ENCODE measurements around the gene CEACAM3. TPM values are rescaled to one million over a fixed set of nuclear protein-coding genes. Genes with fewer than 3 reads are reported as not detected.
"Not testable (repeated sequence)": the region's sequence is repeated elsewhere in the genome, so short reads cannot be mapped to it uniquely, and the experiment has no call there.

Gene CEACAM3
- total RNA-seq, 1 donor from 2014 or later: 1.2 TPM

DNA sequence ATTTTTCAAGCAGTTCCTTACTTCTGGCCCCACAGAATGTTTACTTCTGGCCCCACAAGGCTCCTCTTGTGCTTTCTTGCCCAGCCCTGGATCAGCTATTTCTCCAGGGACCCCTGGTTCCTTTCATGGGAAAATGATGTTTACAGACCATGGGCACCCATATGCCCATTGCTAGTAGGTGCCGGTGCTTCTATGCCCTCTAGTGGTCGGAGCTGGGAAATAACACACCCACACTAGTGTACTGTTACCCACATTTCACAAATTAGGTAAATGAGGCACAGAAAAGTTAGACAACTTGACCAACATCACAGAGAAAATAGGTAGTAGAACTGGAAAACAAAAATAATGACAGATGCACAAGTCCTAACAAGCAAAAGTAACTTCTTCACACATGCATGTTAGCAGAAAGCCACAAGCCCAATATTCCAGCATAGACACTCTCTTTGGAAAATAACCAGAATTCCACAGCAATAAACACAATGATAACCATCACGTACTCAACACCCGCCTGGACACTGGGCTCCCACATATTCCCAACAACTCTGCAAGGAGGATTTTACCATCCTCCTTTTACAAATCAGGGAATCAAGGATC lies 42.4 kb upstream of the CEACAM3 start:
- intact Hi-C loops (cut with DNase I): no loop called here
- TF ChIP-seq, protein P1, sequence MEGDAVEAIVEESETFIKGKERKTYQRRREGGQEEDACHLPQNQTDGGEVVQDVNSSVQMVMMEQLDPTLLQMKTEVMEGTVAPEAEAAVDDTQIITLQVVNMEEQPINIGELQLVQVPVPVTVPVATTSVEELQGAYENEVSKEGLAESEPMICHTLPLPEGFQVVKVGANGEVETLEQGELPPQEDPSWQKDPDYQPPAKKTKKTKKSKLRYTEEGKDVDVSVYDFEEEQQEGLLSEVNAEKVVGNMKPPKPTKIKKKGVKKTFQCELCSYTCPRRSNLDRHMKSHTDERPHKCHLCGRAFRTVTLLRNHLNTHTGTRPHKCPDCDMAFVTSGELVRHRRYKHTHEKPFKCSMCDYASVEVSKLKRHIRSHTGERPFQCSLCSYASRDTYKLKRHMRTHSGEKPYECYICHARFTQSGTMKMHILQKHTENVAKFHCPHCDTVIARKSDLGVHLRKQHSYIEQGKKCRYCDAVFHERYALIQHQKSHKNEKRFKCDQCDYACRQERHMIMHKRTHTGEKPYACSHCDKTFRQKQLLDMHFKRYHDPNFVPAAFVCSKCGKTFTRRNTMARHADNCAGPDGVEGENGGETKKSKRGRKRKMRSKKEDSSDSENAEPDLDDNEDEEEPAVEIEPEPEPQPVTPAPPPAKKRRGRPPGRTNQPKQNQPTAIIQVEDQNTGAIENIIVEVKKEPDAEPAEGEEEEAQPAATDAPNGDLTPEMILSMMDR (IDR thresholded peaks at IDR 0.05): peak; percentile 73
- H3K4me1 ChIP-seq: no peaks in the 10 kb centered on the region
- no peaks in the 10 kb centered on the region for H3K27me3 ChIP-seq
- H3K27ac ChIP-seq: no peak overlapping the region
- H3K9me3 ChIP-seq: no peaks in the 10 kb centered on the region
- ATAC-seq (peak; percentile 74), DNase-seq (no peak)
- H3K36me3 ChIP-seq: no peaks in the 10 kb centered on the region
- H3K4me3 ChIP-seq: no peak overlapping the region

GRCh38 chr19:41755328-41755913 lies 41.0 kb upstream of the CEACAM3 start, which contains the start of gene CEACAM6:
Gene CEACAM6, plus strand, starts transcription at chr19:41755530. Its CDS starts 109 bp downstream, at chr19:41755639.
- peak within 1 kb of the TSS; percentile 39 for H3K4me3 ChIP-seq
- H3K27me3 ChIP-seq: no peaks in the 10 kb centered on the region
- no peaks in the 10 kb centered on the region for H3K9me3 ChIP-seq
- H3K27ac ChIP-seq: peak within 1 kb of the TSS; percentile 48
- H3K36me3 ChIP-seq: no peaks in the 10 kb centered on the region
- intact Hi-C loops (cut with DNase I): no loop called here
- ATAC-seq (peak; percentile 65), DNase-seq (no peak)
- H3K4me1 ChIP-seq: no peaks in the 10 kb centered on the region
- TF ChIP-seq, protein P1 (IDR thresholded peaks at IDR 0.05): no peak

DNA sequence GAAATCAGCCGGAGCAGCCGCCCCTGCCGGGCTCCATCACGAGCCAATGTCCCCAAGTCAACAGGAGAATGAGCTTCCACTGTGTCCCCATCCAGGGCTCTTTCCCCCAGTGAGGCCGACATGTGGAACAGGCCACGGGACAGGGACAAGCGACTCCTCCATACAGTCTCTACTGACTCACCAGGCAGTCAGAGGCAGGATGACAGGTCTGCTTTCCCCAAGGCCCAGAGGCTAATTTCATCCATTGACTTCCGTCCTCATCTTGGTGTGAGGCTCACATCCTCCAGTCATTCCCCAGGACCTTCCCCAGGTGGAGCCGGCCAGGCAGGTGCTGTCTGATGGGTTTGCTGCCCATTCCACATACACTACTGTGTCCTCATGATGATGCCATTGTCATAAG lies 37.5 kb upstream of the CEACAM3 start:
- peak overlapping the region; percentile 39 for H3K4me3 ChIP-seq

GRCh38 chr19:41767115-41767514 lies 29.3 kb upstream of the CEACAM3 start:
- H3K27me3 ChIP-seq: peaks cover 5% of the 10 kb centered on the region
- H3K4me1 ChIP-seq: no peaks in the 10 kb centered on the region
- no peak overlapping the region for H3K27ac ChIP-seq
- no peak overlapping the region for H3K4me3 ChIP-seq
- H3K9me3 ChIP-seq: no peaks in the 10 kb centered on the region
- no peak for DNase-seq
- TF ChIP-seq, protein P1 (IDR thresholded peaks at IDR 0.05): no peak
- no peak for ATAC-seq
- no peaks in the 10 kb centered on the region for H3K36me3 ChIP-seq
- intact Hi-C loops (cut with DNase I): no loop called here

More for the DNA sequence above, 37.5 kb upstream of the CEACAM3 start:
- H3K36me3 ChIP-seq: no peaks in the 10 kb centered on the region
- intact Hi-C loops (cut with DNase I): no loop called here
- TF ChIP-seq, protein P1 (IDR thresholded peaks at IDR 0.05): no peak
- no peaks in the 10 kb centered on the region for H3K9me3 ChIP-seq
- ATAC-seq: no peak
- no peak overlapping the region for H3K27ac ChIP-seq
- no peaks in the 10 kb centered on the region for H3K4me1 ChIP-seq
- H3K27me3 ChIP-seq: no peaks in the 10 kb centered on the region
- no peak for DNase-seq

DNA sequence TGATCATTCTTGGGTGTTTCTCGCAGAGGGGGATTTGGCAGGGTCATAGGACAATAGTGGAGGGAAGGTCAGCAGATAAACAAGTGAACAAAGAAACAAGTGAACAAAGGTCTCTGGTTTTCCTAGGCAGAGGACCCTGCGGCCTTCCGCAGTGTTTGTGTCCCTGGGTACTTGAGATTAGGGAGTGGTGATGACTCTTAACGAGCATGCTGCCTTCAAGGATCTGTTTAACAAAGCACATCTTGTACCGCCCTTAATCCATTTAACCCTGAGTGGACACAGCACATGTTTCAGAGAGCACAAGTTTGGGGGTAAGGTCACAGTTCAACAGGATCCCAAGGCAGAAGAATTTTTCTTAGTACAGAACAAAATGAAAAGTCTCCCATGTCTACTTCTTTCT lies 28.3 kb upstream of the CEACAM3 start:
- DNase-seq; H3K36me3 ChIP-seq; H3K4me3 ChIP-seq; H3K4me1 ChIP-seq; H3K27ac ChIP-seq; H3K9me3 ChIP-seq; intact Hi-C loops (cut with DNase I); ATAC-seq; H3K27me3 ChIP-seq: not testable (repeated sequence)

DNA sequence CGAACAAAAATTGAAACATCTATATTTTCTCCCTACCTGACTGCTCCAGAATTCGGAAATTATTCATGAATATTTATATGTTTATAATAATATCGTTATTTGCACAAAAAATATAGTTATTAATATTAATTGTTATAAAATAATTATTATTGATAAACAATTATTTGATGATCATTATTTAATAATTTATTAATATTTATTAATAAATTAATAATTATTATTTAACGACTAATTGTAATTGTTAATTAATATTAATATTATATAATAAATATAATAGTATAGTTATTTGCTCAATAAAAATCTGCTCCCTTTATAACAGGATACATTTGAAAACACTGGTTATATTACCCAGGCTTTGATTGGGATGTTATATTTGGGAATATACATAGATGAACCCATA lies 26.8 kb upstream of the CEACAM3 start:
- ATAC-seq: no peak
- TF ChIP-seq, protein P1 (IDR thresholded peaks at IDR 0.05): no peak

More for the DNA sequence above, 26.8 kb upstream of the CEACAM3 start:
- Histone ChIP-seq H3K27ac (no peak overlapping the region), H3K27me3 (peaks cover 5% of the 10 kb centered on the region), H3K4me3 (no peak overlapping the region), H3K4me1 (peaks cover 8% of the 10 kb centered on the region), H3K9me3 (no peaks in the 10 kb centered on the region), H3K36me3 (no peaks in the 10 kb centered on the region)
- intact Hi-C loops (cut with DNase I): no loop called here
- no peak for DNase-seq

Measured in upper lobe of right lung (tissue), 1 donor.